Measurements from ENCODE around the gene FAXDC2.
A peak's percentile ranks its signal among the peaks of the same experiment; 100 is the strongest.
"Not testable (repeated sequence)": the region's sequence is repeated elsewhere in the genome, so short reads cannot be mapped to it uniquely, and the experiment has no call there.

FAXDC2 gene

DNA sequence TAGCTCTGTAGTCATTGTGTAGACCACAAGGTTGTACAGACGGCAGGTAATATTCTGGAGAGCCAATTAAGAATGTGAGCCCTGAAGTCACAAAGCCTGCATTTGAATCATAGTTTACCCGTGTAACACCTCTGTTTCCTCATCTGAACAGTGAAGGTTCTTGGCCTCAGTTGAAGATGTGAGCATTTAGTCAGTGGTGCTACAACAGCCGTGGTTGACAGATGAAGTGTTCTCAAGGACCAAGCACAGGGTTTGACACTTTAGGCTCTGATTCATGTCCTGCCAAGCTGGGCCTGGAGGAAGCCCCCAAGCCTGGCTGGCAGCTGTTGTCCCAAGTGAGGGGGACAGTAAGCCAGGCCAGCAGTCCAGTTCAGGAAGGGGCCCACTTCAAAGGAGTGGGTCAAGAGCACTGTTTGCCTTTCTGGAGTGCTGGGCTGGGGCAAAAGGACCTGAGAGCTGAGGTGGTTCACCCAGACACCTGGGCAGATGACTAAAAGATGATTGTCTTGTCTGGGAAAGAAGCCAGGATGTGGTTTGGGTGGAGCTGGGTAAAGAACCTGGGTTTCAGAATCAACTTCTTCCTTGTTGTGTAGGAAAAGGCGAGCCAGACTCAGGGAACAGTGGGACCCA lies 20.7 kb downstream of the FAXDC2 start:
- DNase-seq = peak; percentile 38

DNA sequence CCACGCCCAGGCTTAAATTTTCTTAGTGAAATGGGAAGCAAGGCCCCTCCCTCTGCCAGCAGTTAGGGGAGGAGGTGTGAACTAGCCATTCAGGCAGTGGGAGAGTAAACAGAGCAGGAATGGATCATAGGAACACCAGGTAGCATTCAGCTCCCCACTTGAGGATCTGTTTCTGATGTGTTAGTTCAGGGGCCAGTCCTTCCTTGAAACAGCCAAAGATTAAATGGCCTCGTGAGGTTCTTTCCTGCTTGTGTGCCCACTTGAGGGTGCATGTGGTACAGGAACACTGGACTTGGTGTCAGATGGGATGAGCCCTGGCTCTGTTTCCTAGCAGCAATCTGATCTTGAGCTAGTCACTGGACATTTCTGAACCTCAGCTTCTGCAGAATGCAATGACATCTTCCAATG lies 21.2 kb downstream of the FAXDC2 start:
- DNase-seq = no peak

DNA sequence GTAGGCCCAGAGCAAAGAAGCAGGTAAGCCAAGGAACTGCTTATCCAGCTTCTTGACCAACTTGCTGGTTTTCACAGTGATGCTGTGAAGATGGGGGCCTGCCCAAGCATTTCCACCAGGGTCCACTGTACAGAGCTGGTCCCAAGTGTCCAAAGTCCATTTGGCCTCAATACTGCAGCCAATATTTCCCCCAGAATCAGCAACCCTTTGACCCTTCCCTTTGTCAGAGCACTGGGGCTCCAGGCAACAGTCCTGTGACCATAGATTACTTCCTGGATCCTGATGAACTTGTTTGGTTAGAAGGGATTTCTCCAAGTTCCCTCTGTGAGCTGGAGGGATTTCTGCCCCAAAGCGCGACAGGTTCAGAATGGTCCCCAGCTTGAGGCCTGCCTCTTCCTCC lies 26.3 kb downstream of the FAXDC2 start:
- no peak for DNase-seq

DNA sequence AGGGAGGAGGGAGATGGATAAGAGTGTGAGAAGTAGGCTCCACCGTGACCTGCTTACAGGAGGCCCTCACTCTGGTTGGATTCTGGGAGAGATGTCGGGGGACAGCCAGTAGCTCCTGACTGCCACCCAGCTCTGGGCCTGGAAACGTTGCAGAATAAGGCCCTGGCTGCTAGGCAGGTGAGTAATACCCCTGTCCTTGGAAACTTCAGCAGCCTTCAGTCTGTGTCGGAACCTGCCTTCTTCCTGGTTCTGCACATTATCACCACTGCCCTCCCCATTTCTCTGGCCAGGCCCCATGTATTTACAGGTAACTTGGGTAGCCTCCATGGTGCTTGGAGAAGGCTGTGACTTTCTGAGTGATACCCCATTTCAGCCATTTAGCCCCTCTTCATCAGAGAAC lies 26.8 kb downstream of the FAXDC2 start:
- no peak for DNase-seq

DNA sequence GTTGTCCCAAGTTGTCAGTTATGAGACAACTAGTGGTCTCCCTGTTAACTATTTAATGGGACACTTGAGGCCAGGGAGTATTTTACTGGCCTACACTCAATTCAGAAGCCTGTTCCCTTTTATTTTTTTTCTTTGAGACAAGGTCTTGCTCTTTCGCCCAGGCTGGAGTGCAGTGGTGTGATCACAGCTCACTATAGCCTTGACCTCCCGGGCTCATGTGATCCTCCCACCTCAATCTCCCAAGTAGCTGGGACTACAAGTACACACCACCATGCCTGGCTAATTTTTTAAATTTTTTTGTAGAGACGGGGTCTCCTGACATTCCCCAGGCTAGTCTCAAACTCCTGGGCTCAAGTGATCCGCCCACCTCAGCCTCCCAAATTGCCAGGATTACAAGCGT lies 27.5 kb downstream of the FAXDC2 start:
- DNase-seq = not testable (repeated sequence)

DNA sequence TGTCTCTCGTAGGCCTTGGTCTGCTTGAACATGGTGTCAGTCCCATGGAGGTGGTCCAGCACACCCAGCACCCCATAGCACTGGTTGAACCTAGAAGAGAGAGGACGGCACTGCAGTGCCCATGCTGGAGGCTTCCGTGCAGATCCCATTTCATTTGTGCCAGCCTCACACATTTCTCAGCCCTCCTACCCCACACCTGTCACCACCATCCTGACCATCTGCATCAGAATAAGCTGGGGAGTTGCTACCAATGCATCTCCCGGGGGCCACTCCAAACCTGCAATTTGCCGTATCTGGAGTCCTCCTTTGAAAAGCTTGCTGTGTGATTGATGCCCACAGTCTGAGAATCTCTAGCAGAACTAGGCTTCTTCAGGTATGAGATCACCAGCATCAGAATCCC lies 30.0 kb downstream of the FAXDC2 start:
- DNase-seq = no peak

DNA sequence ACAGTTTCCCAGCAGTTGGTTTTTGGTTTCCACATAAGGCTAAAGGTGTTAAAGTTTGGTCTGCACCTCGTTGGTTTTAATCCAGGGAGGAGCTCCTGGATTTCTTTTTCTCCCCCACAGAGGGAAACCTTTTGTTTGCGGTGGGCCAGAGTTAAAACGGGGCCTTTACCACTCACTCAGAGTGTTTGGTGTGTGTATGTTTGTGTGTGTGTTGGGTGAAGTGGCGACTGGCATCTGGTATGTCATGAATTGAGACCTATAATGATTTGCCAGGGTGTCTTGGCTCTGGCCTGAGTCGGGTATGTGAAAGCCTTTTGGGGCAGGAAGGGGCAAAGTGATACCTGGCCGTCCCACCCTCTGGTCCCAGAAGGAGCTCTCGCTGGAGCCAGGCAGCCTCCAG lies 30.9 kb downstream of the FAXDC2 start:
- DNase-seq = no peak

DNA sequence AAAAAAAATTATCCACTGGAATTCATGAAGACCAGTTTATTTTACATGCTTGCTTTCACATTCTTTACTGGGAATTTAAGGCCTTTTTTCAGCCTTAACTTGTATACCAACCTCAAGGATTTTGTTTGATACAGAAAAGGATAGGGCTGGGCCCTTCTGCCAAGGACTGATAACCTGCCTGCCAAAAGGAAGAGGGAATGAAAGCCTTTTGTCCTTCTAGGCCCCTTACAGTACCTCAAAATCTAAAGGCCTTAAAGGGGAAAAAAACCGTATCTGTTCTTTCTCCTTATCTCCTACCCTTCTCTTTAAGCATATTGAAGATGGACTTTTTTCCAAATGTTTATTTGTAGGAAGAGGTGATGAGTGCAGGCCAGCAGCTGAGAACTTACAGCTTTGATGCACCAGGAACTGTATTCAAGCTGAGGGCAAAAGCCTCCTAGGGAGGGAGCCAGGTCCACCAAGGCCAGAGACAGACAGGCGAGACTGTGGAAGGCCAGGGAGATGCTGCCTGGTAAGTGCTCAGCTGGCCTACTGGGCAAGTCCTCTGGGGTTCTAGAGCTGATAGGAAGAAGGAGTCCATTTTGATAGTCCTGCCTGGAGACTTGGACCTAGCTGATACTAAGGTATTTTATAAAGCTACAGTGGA lies 31.8 kb downstream of the FAXDC2 start:
- DNase-seq = no peak

DNA sequence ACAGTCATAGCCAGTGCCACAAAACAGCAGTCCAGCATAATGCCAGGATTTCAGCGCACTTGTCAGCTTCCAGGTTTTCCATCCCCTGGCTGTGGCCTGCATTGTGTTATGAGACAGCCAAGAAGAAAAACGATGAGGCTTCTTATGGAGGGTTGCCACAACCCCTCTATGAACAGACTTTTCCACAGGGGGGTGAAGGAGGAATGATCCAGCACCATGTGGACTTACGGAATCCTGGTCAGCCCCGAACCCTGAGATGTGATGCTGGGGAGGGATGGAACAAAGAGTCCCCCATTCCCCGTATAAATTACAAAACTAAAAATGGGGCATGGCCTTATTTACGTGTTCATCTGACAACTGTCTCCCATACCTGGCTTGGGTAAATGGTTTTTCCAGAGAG lies 32.6 kb downstream of the FAXDC2 start:
- DNase-seq = no peak

DNA sequence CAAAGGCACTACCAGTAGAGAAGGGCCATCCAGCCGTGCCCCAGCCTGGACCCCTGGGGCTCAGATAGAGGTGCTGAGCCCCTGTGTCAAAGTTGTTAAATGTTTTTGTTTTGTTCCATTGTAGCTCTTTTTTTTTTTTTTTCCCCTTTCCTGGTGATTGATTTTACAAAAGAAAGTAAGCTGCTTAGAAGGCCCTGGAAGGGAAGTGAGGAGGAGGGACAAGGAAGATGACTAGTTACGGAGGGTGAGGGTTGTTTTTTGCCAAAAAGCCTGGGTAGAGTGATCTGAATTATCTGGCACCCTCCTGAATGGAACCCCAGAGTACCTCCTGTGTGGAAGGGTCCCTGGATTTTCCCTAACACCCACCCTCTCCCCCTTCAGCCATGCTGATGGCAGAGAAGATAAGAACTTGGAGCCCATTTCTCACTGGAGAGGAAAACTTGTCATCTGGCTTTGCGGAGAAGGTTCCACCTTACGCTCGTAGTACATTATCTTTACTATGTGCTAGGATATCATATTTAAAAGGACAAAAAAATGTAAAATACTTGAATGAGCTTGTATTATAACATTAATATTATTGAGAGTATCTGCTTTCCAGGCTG lies 33.4 kb downstream of the FAXDC2 start:
- DNase-seq = no peak

DNA sequence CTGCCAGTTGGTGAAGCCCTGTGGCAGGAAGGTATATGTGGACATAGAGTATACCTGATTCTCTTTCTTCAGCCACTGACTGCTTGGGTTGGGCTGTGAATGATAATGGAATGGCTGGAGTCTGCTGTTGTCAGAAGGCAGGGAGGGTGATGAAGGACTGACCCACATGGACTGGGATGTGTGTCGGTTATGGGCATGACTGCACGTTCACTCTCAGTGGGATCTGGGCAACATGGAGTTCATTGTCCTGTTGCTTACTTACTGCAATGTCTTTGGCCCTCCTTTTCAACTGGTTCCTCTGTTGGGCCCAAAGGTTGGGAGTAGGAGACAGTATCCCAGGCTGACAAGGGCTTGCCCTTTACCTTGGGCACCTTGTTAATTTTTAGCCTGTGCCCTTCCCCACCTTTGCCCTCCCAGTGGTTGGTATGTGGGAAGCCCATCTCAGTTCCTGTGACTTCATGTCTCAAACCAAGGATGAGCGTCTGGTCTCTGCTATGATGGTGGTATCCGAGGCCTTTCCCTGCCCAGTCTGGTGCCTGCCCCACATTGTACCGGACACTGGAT lies 34.6 kb downstream of the FAXDC2 start:
- no peak for DNase-seq

DNA sequence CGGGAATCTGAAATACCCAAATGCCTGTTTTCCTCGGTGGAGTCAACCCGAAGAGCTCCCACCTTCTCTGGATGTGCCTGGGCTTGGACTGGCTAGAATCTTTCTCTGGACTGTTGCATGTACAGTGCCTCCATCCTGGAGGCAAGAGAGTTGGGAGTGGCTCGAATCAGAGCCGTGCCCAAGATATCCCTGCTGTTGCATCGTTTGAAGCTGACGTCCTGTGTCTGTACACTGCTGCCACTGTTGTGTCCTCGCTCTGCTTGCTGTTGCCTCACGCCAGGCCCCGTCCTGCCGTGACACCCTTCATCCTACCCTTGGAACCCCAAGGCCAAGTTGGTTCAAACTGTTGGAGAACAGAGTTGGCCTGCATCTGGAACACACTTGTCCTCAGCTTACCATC lies 35.4 kb downstream of the FAXDC2 start:
- no peak for DNase-seq

DNA sequence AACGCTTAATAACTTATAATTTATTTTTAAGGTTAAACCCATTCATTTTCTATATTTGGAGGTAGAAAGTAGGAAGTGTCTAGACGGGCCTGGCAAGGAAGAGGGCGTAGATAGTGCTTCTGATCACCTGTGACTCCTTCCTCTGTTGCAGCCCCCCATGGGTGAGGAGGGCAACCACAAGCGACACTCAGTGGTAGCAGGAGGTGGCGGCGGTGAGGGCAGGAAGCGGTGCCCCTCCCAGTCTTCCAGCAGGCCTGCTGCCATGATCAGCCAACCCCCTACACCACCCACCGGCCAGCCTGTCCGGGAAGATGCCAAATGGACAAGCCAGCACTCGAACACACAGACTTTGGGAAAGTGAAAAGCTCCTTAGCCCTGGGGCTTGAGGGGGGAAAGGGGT lies 36.7 kb downstream of the FAXDC2 start:
- no peak for DNase-seq

DNA sequence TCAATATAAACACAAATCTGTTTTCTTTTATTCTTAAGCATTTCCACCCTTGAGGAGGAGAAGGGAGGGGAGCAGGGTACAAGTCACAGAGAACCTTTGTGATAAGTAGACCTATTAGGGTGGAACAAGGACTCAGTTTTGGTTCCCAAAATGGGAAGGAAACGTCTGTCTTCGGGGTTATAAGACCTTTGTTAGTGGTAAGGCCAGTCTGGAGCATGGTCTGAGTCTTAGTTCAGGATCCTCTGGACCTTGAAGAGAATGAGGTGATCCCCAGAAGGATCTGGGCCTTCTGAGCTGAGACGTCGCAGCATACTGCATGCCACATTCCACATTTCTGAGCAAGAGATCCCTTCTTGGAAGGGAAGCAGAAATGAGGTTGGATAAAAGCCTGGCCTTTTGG lies 37.2 kb downstream of the FAXDC2 start:
- DNase-seq = no peak

DNA sequence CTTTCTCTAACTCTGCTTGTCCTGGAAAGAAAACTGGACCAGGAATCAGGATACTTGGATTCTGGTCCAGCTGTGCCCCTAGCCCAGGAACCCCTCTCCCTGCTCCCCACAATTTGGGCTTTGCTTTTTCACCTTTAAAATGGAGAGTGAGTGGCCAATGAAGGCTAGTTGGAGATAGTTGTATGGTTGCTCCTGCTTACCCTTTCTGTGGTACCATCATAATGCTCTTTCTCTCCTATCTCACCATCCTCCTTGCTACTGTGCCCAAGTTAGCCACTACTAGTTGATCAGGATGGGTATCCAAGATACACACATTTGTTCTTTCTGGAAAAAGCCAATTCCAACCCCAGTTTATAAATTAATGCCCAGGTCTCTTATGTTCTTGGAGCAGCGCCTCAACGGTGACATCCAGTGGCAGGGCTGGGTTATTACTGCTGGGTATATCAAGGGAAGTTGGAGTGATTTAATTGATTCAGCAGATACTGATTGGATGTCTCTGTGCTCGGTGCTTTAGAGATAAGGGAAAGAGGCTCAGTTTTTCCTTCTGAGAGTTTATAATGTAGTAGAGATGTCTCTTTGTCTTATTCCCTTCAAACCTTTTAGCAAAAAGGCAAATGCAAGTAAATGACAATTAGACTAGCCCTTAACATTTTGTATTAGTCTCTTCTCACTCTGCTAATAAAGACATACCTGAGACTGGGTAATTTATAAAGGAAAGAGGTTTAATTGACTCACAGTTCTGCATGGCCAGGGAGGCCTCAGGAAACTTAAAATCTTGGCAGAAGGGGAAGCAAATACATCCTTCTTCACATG lies 38.5 kb downstream of the FAXDC2 start:
- DNase-seq = peak; percentile 5

DNA sequence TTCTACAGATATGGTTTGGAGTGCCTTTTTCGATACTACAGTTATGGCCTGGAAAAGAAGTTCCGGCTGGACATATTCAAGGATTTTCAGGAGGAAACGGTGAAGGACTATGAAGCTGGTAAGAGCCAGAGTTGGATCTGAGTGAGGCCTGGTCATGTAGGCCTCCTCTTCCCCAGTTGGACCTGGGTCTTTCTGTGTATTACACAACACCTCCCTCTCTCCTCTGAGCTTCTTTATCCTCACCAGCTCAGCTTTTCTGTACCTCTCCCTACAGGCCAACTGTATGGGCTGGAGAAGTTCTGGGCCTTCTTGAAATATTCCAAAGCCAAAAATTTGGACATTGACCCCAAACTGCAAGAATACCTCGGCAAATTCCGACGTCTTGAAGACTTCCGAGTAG lies 39.2 kb downstream of the FAXDC2 start:
- DNase-seq = no peak

DNA sequence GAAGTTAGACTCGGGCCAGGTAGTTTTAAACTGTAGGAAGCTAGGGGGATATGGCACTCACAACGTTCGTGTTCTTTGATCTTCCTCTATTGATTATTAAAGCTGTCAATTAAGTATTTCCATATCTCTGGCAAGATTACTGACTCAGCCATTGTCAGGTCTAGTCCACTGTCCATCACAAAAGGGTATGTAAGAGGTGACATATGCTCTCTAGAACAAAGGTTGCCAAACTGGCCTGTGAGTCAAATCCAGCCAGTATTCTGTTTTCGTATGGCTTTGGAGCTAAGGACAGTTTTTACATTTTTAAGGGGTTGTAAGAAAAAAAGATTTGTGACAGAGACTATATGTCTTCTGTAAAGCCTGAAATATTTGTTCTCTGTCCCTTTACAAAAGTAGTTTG lies 44.2 kb downstream of the FAXDC2 start:
- DNase-seq = no peak

DNA sequence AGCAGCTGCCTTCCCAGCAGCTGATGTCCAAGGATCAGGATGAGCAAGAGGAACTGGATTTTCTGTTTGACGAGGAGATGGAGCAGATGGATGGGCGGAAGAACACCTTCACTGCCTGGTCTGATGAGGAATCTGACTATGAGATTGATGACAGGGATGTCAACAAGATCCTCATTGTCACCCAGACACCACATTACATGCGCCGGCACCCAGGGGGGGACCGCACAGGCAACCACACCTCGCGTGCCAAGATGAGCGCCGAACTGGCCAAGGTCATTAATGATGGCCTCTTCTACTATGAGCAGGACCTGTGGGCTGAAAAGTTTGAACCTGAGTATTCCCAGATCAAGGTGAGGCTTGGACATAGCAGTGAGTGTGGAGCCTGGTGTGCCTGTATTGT lies 48.4 kb downstream of the FAXDC2 start:
- DNase-seq = no peak

DNA sequence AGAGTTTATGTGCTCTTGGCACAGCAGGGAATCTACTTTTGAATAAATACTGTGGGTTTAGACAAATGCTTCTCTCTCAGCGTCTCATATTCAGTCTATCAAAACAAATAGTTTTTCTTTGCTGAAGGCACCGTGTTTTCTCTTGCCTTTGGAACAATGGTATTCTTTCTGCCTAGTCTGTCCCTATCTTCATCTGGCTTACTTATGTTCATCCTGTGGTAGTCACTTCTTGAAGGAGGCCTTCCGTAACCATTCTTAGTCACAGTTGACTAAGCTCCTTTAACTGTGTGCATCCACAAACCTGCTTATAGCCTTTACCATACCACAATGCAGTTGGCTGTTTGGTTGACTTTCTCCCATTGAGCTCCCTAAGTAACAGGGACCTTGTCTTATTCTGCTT lies 49.3 kb downstream of the FAXDC2 start:
- DNase-seq = no peak

DNA sequence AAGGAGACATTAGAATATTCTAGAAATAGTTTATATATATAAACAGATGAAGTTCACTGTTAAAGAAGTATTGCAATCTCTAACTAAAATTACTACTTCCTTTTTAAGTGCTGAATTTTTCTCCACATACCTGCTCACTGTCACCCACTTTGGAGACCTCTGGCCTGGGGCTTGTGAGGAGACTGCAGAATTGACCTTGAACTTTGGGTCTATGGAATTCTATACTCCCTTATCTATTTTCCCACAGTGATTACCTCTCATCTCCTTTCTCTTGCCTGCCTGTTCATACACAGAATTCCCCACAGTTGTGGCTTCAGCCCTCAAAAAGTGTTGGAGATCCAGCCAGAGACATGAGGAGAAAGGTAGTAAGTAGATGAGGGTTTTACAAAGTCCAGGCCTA lies 49.8 kb downstream of the FAXDC2 start:
- no peak for DNase-seq

DNA sequence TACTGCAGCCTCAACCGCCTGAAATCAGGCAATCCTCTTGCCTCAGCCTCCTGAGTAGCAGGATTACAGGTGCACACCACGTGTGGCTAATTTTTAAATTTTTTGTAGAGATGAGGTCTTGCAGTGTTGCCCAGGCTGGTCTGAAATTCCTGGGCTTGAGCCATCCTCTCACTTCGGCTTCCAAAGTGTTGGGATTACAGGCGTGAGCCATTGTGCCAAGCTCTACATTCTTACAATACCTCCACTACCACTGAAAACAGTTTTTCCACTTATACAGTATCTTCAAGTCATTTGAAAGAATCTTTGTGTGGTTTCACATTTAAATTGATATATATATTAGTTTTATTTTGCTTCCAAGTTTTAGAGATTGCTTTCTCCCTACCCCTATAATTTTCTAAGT lies 52.6 kb downstream of the FAXDC2 start:
- no peak for DNase-seq

DNA sequence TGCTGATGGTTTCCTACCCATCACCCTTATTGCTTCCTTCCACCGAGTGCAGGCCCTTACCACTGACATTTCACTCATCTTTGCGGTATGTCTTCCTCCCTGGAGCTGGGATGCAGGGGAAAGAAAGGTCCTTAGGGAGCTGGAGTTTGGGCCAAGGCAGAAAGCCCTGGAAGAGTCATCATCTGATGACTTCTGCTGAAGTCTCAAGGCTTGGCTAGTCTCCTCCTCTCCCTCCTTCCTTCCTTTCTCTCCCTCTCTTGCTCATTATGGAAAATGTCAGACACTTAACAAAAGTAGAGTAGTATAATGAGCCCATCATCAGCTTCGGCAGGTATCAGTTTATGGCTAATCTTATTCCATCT lies 55.2 kb downstream of the FAXDC2 start:
- DNase-seq = no peak

DNA sequence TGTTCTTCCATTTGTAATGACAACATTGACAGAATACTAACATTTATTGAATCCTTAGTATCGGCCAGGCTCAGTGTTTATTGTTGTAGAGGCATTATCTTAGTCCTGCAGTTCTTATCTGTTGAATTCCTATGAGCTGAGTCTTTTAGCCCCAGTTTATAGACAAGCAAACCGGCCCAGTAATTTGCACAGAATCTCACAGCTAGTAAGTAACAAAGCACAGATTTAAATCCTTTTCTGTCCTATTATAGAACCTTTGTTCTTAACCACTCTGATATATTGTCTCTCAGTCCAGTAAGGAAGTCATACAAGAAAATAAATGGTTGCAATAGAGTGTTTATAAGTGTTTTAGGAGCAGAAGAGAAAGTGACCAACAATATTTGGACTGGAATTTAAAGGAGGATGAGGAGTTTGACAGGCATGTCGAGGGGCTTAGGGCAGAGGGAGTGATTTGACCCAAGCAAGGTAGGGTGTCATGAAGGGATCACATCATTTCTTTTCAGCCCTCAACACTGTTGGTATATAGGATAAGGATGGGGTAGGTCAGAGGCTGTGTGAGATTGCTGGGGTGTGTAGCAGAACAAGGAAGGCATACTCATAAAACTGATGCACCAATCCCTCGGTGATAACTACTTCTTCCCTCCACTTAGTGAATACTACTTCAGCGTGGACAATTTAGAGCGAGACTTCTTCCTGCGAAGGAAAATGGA lies 55.7 kb downstream of the FAXDC2 start:
- DNase-seq = peak; percentile 77
